ENCODE measurements around the gene MED23.
"Not testable (repeated sequence)": the region's sequence is repeated elsewhere in the genome, so short reads cannot be mapped to it uniquely, and the experiment has no call there.

MED23 gene

DNA sequence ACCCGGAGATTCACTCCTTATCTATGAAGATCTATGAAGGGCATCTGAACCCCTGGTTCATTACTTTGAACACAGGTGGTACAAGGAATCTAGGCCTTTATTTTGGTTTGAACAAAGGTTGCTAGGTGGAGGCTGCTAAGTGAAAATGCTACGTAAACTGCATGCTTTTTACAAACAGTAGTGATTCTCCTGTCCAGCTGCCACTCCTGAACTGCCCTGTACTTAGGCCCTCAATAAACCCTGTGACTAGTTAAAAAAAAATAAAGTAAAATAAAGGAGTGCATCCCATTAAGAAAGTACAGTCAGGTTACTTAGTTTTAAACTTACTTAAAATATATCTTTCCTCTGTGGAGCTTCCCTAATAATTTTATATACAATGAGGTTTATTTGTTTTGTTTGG, 82.7 kb downstream of the MED23 start:
- no peaks in the 10 kb centered on the region for H3K36me3 ChIP-seq (ENCODE audit: insufficient read depth, low read length)
- TF ChIP-seq, protein P1, sequence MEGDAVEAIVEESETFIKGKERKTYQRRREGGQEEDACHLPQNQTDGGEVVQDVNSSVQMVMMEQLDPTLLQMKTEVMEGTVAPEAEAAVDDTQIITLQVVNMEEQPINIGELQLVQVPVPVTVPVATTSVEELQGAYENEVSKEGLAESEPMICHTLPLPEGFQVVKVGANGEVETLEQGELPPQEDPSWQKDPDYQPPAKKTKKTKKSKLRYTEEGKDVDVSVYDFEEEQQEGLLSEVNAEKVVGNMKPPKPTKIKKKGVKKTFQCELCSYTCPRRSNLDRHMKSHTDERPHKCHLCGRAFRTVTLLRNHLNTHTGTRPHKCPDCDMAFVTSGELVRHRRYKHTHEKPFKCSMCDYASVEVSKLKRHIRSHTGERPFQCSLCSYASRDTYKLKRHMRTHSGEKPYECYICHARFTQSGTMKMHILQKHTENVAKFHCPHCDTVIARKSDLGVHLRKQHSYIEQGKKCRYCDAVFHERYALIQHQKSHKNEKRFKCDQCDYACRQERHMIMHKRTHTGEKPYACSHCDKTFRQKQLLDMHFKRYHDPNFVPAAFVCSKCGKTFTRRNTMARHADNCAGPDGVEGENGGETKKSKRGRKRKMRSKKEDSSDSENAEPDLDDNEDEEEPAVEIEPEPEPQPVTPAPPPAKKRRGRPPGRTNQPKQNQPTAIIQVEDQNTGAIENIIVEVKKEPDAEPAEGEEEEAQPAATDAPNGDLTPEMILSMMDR (conservative IDR thresholded peaks at IDR 0.05; ENCODE audit: low read length): no peak
- TF ChIP-seq EZH2phosphoT487 (IDR thresholded peaks at IDR 0.05; ENCODE audit: borderline replicate concordance): no peak
- H3K4me2 ChIP-seq (ENCODE audit: low read depth, low read length, poor library complexity, severe bottlenecking): no peak overlapping the region
- no peaks in the 10 kb centered on the region for H3K9me2 ChIP-seq (replicated peaks; ENCODE audit: low read depth, low read length)
- no peaks in the 10 kb centered on the region for H3K4me1 ChIP-seq (ENCODE audit: insufficient read depth, low read length, poor library complexity, severe bottlenecking)
- H3K79me2 ChIP-seq (ENCODE audit: insufficient read depth, low read length): no peaks in the 10 kb centered on the region
- no peaks in the 10 kb centered on the region for H3K27me3 ChIP-seq (ENCODE audit: insufficient read depth, low read length, poor library complexity, severe bottlenecking)
- no peak overlapping the region for H3K4me3 ChIP-seq (ENCODE audit: low read length, poor library complexity, severe bottlenecking)
- H3K9me3 ChIP-seq (ENCODE audit: insufficient read depth, low read depth, low read length): no peaks in the 10 kb centered on the region
- H2AFZ ChIP-seq (ENCODE audit: low read length): no peak overlapping the region
- no peaks in the 10 kb centered on the region for H4K20me1 ChIP-seq (ENCODE audit: insufficient read depth, low read length, poor library complexity, severe bottlenecking)
- no peaks in the 10 kb centered on the region for H3F3A ChIP-seq (ENCODE audit: low read depth)
- H3K9ac ChIP-seq (ENCODE audit: low read depth, low read length, poor library complexity, severe bottlenecking): no peak overlapping the region

DNA sequence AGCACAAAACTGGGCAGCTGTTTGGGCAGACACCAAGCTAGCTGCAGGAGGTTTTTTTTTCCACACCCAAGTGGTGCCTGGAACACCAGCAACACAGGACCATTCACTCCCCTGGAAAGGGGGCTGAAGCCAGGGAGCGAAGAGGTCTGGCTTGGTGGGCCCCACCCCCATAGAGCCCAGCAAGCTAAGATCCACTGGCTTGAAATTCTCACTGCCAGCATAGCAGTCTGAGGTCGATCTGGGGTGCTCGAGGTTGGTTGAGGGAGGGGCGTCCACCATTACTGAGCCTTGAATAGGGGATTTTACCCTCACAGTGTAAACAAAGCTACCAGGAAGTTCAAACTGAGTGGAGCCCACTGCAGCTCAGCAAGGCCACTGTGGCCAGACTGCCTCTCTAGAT, 89.4 kb downstream of the MED23 start:
- H3K4me3 ChIP-seq (ENCODE audit: low read length, poor library complexity, severe bottlenecking); H3K36me3 ChIP-seq (ENCODE audit: insufficient read depth, low read length); H3K9me2 ChIP-seq (replicated peaks; ENCODE audit: low read depth, low read length); H3K4me2 ChIP-seq (ENCODE audit: low read depth, low read length, poor library complexity, severe bottlenecking); H3K4me1 ChIP-seq (ENCODE audit: insufficient read depth, low read length, poor library complexity, severe bottlenecking); H3F3A ChIP-seq (ENCODE audit: low read depth); H3K9me3 ChIP-seq (ENCODE audit: insufficient read depth, low read depth, low read length); H4K20me1 ChIP-seq (ENCODE audit: insufficient read depth, low read length, poor library complexity, severe bottlenecking); H3K27me3 ChIP-seq (ENCODE audit: insufficient read depth, low read length, poor library complexity, severe bottlenecking); H3K79me2 ChIP-seq (ENCODE audit: insufficient read depth, low read length); H3K9ac ChIP-seq (ENCODE audit: low read depth, low read length, poor library complexity, severe bottlenecking): not testable (repeated sequence)
- H2AFZ ChIP-seq (ENCODE audit: low read length): peak overlapping the region; percentile 33; the same call in 1 of the 2 replicates

DNA sequence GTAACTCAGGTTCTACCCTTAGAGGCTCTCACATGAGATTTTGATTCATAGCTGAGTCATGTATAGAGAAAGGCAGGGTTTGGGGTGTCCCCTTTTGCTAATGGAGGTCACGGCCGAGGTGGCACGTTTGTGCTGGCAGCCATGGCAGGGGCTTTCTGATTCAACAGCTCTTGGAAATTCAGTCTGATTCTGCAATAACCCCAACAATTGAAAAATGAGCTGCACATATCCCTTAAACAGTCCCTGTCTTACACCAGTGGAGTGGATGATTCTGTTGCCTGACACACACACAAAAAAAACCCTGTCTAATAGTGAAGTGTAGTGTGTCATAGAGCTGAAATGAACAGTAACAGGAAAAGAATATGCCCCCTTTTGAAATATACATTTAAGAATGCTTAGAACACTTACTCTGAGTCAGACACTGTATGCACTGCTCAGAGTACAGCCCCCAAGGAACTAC, 95.4 kb downstream of the MED23 start:
- H3K9me2 ChIP-seq (replicated peaks; ENCODE audit: low read depth, low read length): no peaks in the 10 kb centered on the region
- H2AFZ ChIP-seq (ENCODE audit: low read length): 0 out of 2 replicates have a peak overlapping the region, but pooled peaks have one; percentile 53
- H3K27me3 ChIP-seq (ENCODE audit: insufficient read depth, low read length, poor library complexity, severe bottlenecking): no peaks in the 10 kb centered on the region
- peaks cover 21% of the 10 kb centered on the region for H3K4me1 ChIP-seq (ENCODE audit: insufficient read depth, low read length, poor library complexity, severe bottlenecking)
- H3K9ac ChIP-seq (ENCODE audit: low read depth, low read length, poor library complexity, severe bottlenecking): no peak overlapping the region
- no peak overlapping the region for H3K4me2 ChIP-seq (ENCODE audit: low read depth, low read length, poor library complexity, severe bottlenecking)
- H3K36me3 ChIP-seq (ENCODE audit: insufficient read depth, low read length): no peaks in the 10 kb centered on the region
- TF ChIP-seq EZH2phosphoT487 (IDR thresholded peaks at IDR 0.05; ENCODE audit: borderline replicate concordance): no peak
- TF ChIP-seq, protein P1 (conservative IDR thresholded peaks at IDR 0.05; ENCODE audit: low read length): no peak
- no peaks in the 10 kb centered on the region for H4K20me1 ChIP-seq (ENCODE audit: insufficient read depth, low read length, poor library complexity, severe bottlenecking)
- no peak overlapping the region for H3K4me3 ChIP-seq (ENCODE audit: low read length, poor library complexity, severe bottlenecking)
- no peaks in the 10 kb centered on the region for H3K9me3 ChIP-seq (ENCODE audit: insufficient read depth, low read depth, low read length)
- no peaks in the 10 kb centered on the region for H3K79me2 ChIP-seq (ENCODE audit: insufficient read depth, low read length)
- H3F3A ChIP-seq (ENCODE audit: low read depth): no peaks in the 10 kb centered on the region

DNA sequence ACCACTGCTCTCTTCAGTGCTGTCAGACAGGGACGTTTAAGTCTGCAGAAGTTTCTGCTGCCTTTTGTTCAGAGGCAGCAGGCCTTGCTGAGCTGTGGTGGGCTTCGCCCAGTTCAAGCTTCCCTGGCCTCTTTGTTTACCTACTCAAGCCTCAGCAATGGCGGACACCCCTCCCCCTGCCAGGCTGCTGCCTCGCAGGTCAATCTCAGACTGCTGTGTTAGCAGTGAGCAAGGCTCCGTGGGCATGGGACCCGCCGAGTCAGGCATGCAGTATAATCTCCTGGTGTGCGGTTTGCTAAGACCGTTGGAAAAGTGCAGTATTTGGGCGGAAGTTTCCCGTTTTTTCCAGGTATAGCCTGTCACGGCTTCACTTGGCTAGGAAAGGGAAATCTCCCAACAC, 96.4 kb downstream of the MED23 start:
- H3K79me2 ChIP-seq (ENCODE audit: insufficient read depth, low read length); H3K9ac ChIP-seq (ENCODE audit: low read depth, low read length, poor library complexity, severe bottlenecking); H3K9me2 ChIP-seq (replicated peaks; ENCODE audit: low read depth, low read length); H3K27me3 ChIP-seq (ENCODE audit: insufficient read depth, low read length, poor library complexity, severe bottlenecking); H2AFZ ChIP-seq (ENCODE audit: low read length); H4K20me1 ChIP-seq (ENCODE audit: insufficient read depth, low read length, poor library complexity, severe bottlenecking); H3K9me3 ChIP-seq (ENCODE audit: insufficient read depth, low read depth, low read length); H3K36me3 ChIP-seq (ENCODE audit: insufficient read depth, low read length); H3K4me2 ChIP-seq (ENCODE audit: low read depth, low read length, poor library complexity, severe bottlenecking); H3K4me3 ChIP-seq (ENCODE audit: low read length, poor library complexity, severe bottlenecking); H3F3A ChIP-seq (ENCODE audit: low read depth): not testable (repeated sequence)
- H3K4me1 ChIP-seq (ENCODE audit: insufficient read depth, low read length, poor library complexity, severe bottlenecking): peaks cover 21% of the 10 kb centered on the region

DNA sequence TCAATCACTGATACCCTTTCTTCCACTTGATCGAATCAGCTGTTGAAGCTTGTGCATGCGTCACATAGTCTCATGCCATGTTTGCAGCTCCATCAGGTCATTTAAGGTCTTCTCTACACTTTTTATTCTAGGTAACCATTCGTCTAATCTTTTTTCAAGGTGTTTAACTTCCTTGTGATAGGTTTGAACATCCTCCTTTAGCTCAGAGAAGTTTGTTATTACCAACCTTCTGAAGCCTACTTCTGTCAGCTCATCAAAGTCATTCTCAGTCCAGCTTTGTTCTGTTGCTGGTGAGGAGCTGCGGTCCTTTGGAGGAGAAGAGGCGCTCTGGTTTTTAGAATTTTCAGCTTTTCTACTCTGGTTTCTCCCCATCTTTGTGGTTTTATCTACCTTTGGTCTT, 97.1 kb downstream of the MED23 start:
- not testable (repeated sequence) for H2AFZ ChIP-seq (ENCODE audit: low read length); H3K9me2 ChIP-seq (replicated peaks; ENCODE audit: low read depth, low read length); H3K4me2 ChIP-seq (ENCODE audit: low read depth, low read length, poor library complexity, severe bottlenecking); H4K20me1 ChIP-seq (ENCODE audit: insufficient read depth, low read length, poor library complexity, severe bottlenecking); H3K79me2 ChIP-seq (ENCODE audit: insufficient read depth, low read length); H3K9ac ChIP-seq (ENCODE audit: low read depth, low read length, poor library complexity, severe bottlenecking); H3K36me3 ChIP-seq (ENCODE audit: insufficient read depth, low read length); H3K9me3 ChIP-seq (ENCODE audit: insufficient read depth, low read depth, low read length); H3K4me3 ChIP-seq (ENCODE audit: low read length, poor library complexity, severe bottlenecking); H3K27me3 ChIP-seq (ENCODE audit: insufficient read depth, low read length, poor library complexity, severe bottlenecking); H3F3A ChIP-seq (ENCODE audit: low read depth)
- H3K4me1 ChIP-seq (ENCODE audit: insufficient read depth, low read length, poor library complexity, severe bottlenecking): peaks cover 21% of the 10 kb centered on the region

All from Loucy (cell line).